Lower leg skin (tissue), 4 donors: ENCODE data around the gene RPL18A. TPM values are rescaled to one million over a fixed set of nuclear protein-coding genes. Genes with fewer than 3 reads are reported as not detected.

ENCODE experiments used
- DNase-seq, 2 donors: peaks; one replicate each; pipeline ENCODE4 v3.0.0-alpha.2; 2019; ENCODE audit warnings: low spot score in 2 of 2
- H3K4me3 ChIP-seq: fragments of 200-600 bp; sonication (generic); 2 replicates; pipeline ENCODE4 v1.5.1; 2017; ENCODE audit warnings: mild to moderate bottlenecking, low read depth; ENCODE audit not compliant: poor library complexity, severe bottlenecking
- CTCF ChIP-seq, 3 donors: fragments of 450-650 bp; IDR thresholded peaks; one replicate each; pipeline ENCODE4 v1.5.1; 2016; ENCODE audit warnings: antibody characterized with exemption in 3 of 3, mild to moderate bottlenecking in 3 of 3, moderate library complexity in 2 of 3
- POLR2A ChIP-seq, 2 donors: fragments of 450-650 bp; IDR thresholded peaks; one replicate each; pipeline ENCODE4 v1.6.1; 2016 to 2017; ENCODE audit warnings: antibody characterized with exemption in 2 of 2, mild to moderate bottlenecking in 1 of 2, moderate library complexity in 1 of 2
- WGBS, 2 donors: methylation state at CpG; one replicate each; pipeline ENCODE4 v1.1.5; 2018; 5-methylcytosine and 5-hydroxymethylcytosine counted together
- intact Hi-C: fragments of 100-400 bp; cut with DNase I; formaldehyde crosslinking; loops from one replicate; pipeline ENCODE4 v1.15.0; 2023; ENCODE audit warnings: low total_unique reads
- total RNA-seq, 4 donors: library from RNA; depleted of rRNA; stranded (reverse); fragments of >200 nt; gene quantifications; one replicate each; pipeline ENCODE4 v1.1.0, GENCODE V29; 2016

The RPL18A gene
- total RNA-seq, 4 donors from 2014 or later = 2,094 to 3,301 (median 2,396) TPM

GRCh38 chr19:17862711-17863519 is 3.2 kb downstream of the RPL18A start:
- no peak overlapping the region for H3K4me3 ChIP-seq
- 78 to 83% methylated on average over 25 to 28 of the region's 31 CpGs for WGBS, 2 donors
- intact Hi-C loops = loop anchor here (5.0 kb wide), 1 partner anchor 69 kb away; the partner anchor contains the start of gene CCDC124
- TF ChIP-seq CTCF (IDR thresholded peaks at IDR 0.05) (no peak), POLR2A (IDR thresholded peaks at IDR 0.05) (no peak)
- no peak for DNase-seq

- H3K4me3 ChIP-seq = no peak overlapping the region
- DNase-seq = no peak
- WGBS, 2 donors = 75 to 89% methylated on average over 6 to 8 of the region's 8 CpGs
- intact Hi-C loops = loop anchor here (5.0 kb wide), 1 partner anchor 69 kb away; the partner anchor contains the start of gene CCDC124
- TF ChIP-seq CTCF (IDR thresholded peaks at IDR 0.05) (no peak), POLR2A (IDR thresholded peaks at IDR 0.05) (no peak)
Measured at GRCh38 chr19:17863520-17864182, 3.9 kb downstream of the RPL18A start.

- no peak for DNase-seq
- TF ChIP-seq POLR2A (IDR thresholded peaks at IDR 0.05) = no peak
- TF ChIP-seq CTCF (IDR thresholded peaks at IDR 0.05) = no peak
- intact Hi-C loops = loop anchor here (5.0 kb wide), 1 partner anchor 127 kb away; no protein-coding TSS in a partner anchor
- H3K4me3 ChIP-seq = no peak overlapping the region
- WGBS, 2 donors = 66 to 69% methylated on average over 12 to 13 of the region's 13 CpGs
Measured at GRCh38 chr19:17865364-17866311, 5.9 kb downstream of the RPL18A start.

- 87 to 93% methylated on average over 8 of the region's 8 CpGs for WGBS, 2 donors
- intact Hi-C loops = loop anchor here (5.0 kb wide), 1 partner anchor 126 kb away; no protein-coding TSS in a partner anchor
- no peak overlapping the region for H3K4me3 ChIP-seq
- DNase-seq = no peak
- TF ChIP-seq CTCF (IDR thresholded peaks at IDR 0.05) (no peak), POLR2A (IDR thresholded peaks at IDR 0.05) (no peak)
Measured at GRCh38 chr19:17866312-17866963, 6.7 kb downstream of the RPL18A start.

- no peak for TF ChIP-seq POLR2A (IDR thresholded peaks at IDR 0.05)
- TF ChIP-seq CTCF (IDR thresholded peaks at IDR 0.05) = no peak
- WGBS, 2 donors = 49 to 60% methylated on average over 11 of the region's 11 CpGs
- no peak for DNase-seq
- H3K4me3 ChIP-seq = no peak overlapping the region
- intact Hi-C loops = loop anchor here (5.0 kb wide), 1 partner anchor 125 kb away; no protein-coding TSS in a partner anchor
Measured at GRCh38 chr19:17866964-17867486, 7.3 kb downstream of the RPL18A start.
